Adrenal gland (tissue), 12 donors: ENCODE data around the gene ACYP1. TPM values are rescaled to one million over a fixed set of nuclear protein-coding genes. Genes with fewer than 3 reads are reported as not detected.

ENCODE experiments used
- DNase-seq, 7 donors: peaks; one replicate each; pipeline ENCODE4 v3.0.0-alpha.2; 2019 to 2020
- H3K27ac ChIP-seq, 5 donors: fragments of 200-600 bp; sonication (generic) in 4 of 5; 1 replicate in 3 of 5; 2 replicates in 2 of 5; pipeline versions ENCODE4 v1.5.1 to v1.8.0; 2016 to 2020; ENCODE audit warnings: mild to moderate bottlenecking in 1 of 5
- H3K27me3 ChIP-seq: fragments of 200-600 bp; 2 replicates; pipeline ENCODE4 v1.8.0; 2021
- H3K36me3 ChIP-seq, 2 donors: fragments of 200-600 bp; replicated peaks in 1 of 2; 1 replicate in 1 of 2; 2 replicates in 1 of 2; pipeline versions ENCODE4 v1.5.1 to v1.8.0; 2018 to 2022
- H3K4me1 ChIP-seq, 2 donors: fragments of 200-600 bp; replicated peaks in 1 of 2; 1 replicate in 1 of 2; 2 replicates in 1 of 2; pipeline versions ENCODE4 v1.5.1 to v1.8.0; 2018 to 2021
- H3K4me3 ChIP-seq, 4 donors: fragments of 200-600 bp; sonication (generic) in 3 of 4; one replicate each; pipeline ENCODE4 v1.5.1; 2016 to 2018
- H3K9me3 ChIP-seq, 3 donors: fragments of 200-600 bp; sonication (generic) in 1 of 3; replicated peaks in 1 of 3; 1 replicate in 2 of 3; 2 replicates in 1 of 3; pipeline versions ENCODE4 v1.5.1 to v1.8.0; 2016 to 2021
- CTCF ChIP-seq, 6 experiments: fragments of 450-650 bp in 4 of 6; fragments of 200-600 bp in 2 of 6; sonication (generic) in 1 of 6; IDR thresholded peaks; 1 replicate in 5 of 6; 2 replicates in 1 of 6; pipeline versions ENCODE4 v1.5.1 to v1.8.0; 2016 to 2021; ENCODE audit warnings: antibody characterized with exemption in 6 of 6, mild to moderate bottlenecking in 2 of 6, moderate library complexity in 1 of 6
- POLR2A ChIP-seq, 2 donors: fragments of 450-650 bp; IDR thresholded peaks; one replicate each; pipeline ENCODE4 v1.6.1; 2017; ENCODE audit warnings: antibody characterized with exemption in 2 of 2, mild to moderate bottlenecking in 2 of 2, moderate library complexity in 1 of 2
- WGBS, 4 donors: extraction: QIAGEN DNeasy Blood & Tissue Kit in 2 of 4; methylation state at CpG; one replicate each; pipeline versions ENCODE4 v1.1.5 to v1.1.7; 2013 to 2017; 5-methylcytosine and 5-hydroxymethylcytosine counted together
- intact Hi-C, 2 donors: fragments of 100-400 bp; cut with DNase I; formaldehyde crosslinking; loops; one replicate each; pipeline versions ENCODE4 v1.14.1 to v1.15.0; 2022 to 2023
- polyA plus RNA-seq, 3 donors: library from polyadenylated mRNA; stranded (reverse); fragments of 200-250 nt in 2 of 3; fragments of 350-450 nt in 1 of 3; fragmentation: Illumina TruSeq in 1 of 3; extraction: RNeasy Lipid Tissue Mini Kit (QIAGEN cat#74804) in 1 of 3; gene quantifications; one replicate each; pipeline ENCODE4 v1.2.3, GENCODE V29; 2013 to 2014
- total RNA-seq, 9 donors: library from RNA; depleted of rRNA in 4 of 9; stranded (reverse); fragments of >200 nt in 4 of 9; fragments of 120-200 nt in 1 of 9; fragmentation: NEBNext Ultra II Directional in 1 of 9; extraction: Animal tissue kit (Norgen Biotek cat#: 25700) in 1 of 9; gene quantifications; one replicate each; pipeline versions ENCODE4 v1.1.0 to v1.2.4, GENCODE V29; 2013 to 2023
- donor health status: healthy with polysubstance abuse.
- donor health status: Bipolar disorder and iron deficiency.
- donor health status: DM: yes; HTN: yes; CAD: no.
- donor health status: DM: no; HTN: no; CAD: no.
- donor health status: DM: no; HTN: no; CAD: no.
- donor health status: DM: yes; HTN: yes; CAD: no.

ACYP1 gene
- total and polyA plus RNA-seq, 12 donors = 11.5 to 73.0 (median 23.7) TPM

- TF ChIP-seq CTCF (IDR thresholded peaks at IDR 0.05) = no peak
- TF ChIP-seq POLR2A (IDR thresholded peaks at IDR 0.05) = no peak
- Histone ChIP-seq H3K27ac (peak overlapping the region in 4 of 5 donors; percentile 74 to 94 (median 90)), H3K4me3 (peak overlapping the region in 2 of 4 donors; percentile 41 to 61), H3K4me1 (peaks cover 29 to 46% of the 10 kb centered on the region in 2 donors), H3K36me3 (no peaks in the 10 kb centered on the region), H3K9me3 (no peaks in the 10 kb centered on the region), H3K27me3 (no peaks in the 10 kb centered on the region)
- DNase-seq = no peak
- 17 to 24% (median 22%) methylated on average over 5 of the region's 5 CpGs for WGBS, 4 donors
- intact Hi-C loops = no loop called here
These were observed 12.3 kb downstream of the ACYP1 start for GRCh38 chr14:75051556-75051899.

- TF ChIP-seq CTCF (IDR thresholded peaks at IDR 0.05) (no peak), POLR2A (IDR thresholded peaks at IDR 0.05) (peak; percentile 33 to 64)
- Histone ChIP-seq H3K4me3 (peak within 1 kb of the TSS in 2 of 4 donors; percentile 41 to 61), H3K36me3 (no peaks in the 10 kb centered on the region), H3K9me3 (no peaks in the 10 kb centered on the region), H3K4me1 (peaks cover 34 to 50% of the 10 kb centered on the region in 2 donors), H3K27me3 (no peaks in the 10 kb centered on the region), H3K27ac (peak within 1 kb of the TSS; percentile 37 to 94 (median 89))
- peak; percentile 79 to 92 (median 83) for DNase-seq
- 1 to 2% (median 2%) methylated on average over 25 to 59 of the region's 59 CpGs for WGBS, 4 donors
- intact Hi-C loops = no loop called here
These were observed 12.8 kb downstream of the ACYP1 start, which contains the start of gene MLH3 for GRCh38 chr14:75050852-75051555. MLH3 (minus strand) TSS chr14:75051467; CDS start chr14:75049655, 1,812 bp downstream.

- DNase-seq = no peak
- WGBS, 4 donors = 77 to 88% (median 81%) methylated on average over 3 of the region's 3 CpGs
- Histone ChIP-seq H3K27ac (peak overlapping the region; percentile 15 to 94 (median 89)), H3K9me3 (no peaks in the 10 kb centered on the region), H3K36me3 (no peaks in the 10 kb centered on the region), H3K4me3 (peak overlapping the region in 1 of 4 donors; percentile 22), H3K27me3 (no peaks in the 10 kb centered on the region), H3K4me1 (peaks cover 34 to 58% of the 10 kb centered on the region in 2 donors)
- intact Hi-C loops = no loop called here
- TF ChIP-seq POLR2A (IDR thresholded peaks at IDR 0.05) (no peak), CTCF (IDR thresholded peaks at IDR 0.05) (no peak)
These were observed 14.1 kb downstream of the ACYP1 start for GRCh38 chr14:75049731-75050201.

GRCh38 chr14:75049136-75049535 lies 14.7 kb downstream of the ACYP1 start:
- Histone ChIP-seq H3K4me3 (peak overlapping the region in 1 of 4 donors; percentile 22), H3K9me3 (no peaks in the 10 kb centered on the region), H3K27me3 (no peaks in the 10 kb centered on the region), H3K36me3 (no peaks in the 10 kb centered on the region), H3K4me1 (peaks cover 34 to 61% of the 10 kb centered on the region in 2 donors), H3K27ac (peak overlapping the region; percentile 15 to 94 (median 89))
- DNase-seq = no peak
- 28 to 52% (median 45%) methylated on average over 5 of the region's 5 CpGs for WGBS, 4 donors
- intact Hi-C loops = no loop called here
- no peak for TF ChIP-seq POLR2A (IDR thresholded peaks at IDR 0.05)
- no peak for TF ChIP-seq CTCF (IDR thresholded peaks at IDR 0.05)
